Ectodermal cell (in vitro differentiated cells): ENCODE results near the gene TTC8.

Source experiments
- H3K27ac ChIP-seq: 2 replicates; pipeline ENCODE4 v1.7.0; 2013; ENCODE audit warnings: mild to moderate bottlenecking, low read depth, low read length; ENCODE audit not compliant: insufficient read depth, poor library complexity, severe bottlenecking
- H3K27me3 ChIP-seq: 2 replicates; pipeline ENCODE4 v1.7.0; 2013; ENCODE audit warnings: mild to moderate bottlenecking, low read length; ENCODE audit not compliant: insufficient read depth, control insufficient read depth, poor library complexity, severe bottlenecking
- H3K36me3 ChIP-seq: one replicate; pipeline ENCODE4 v1.7.0; 2013; ENCODE audit warnings: low read length; ENCODE audit not compliant: control insufficient read depth, insufficient read depth
- H3K4me1 ChIP-seq: one replicate; pipeline ENCODE4 v1.7.0; 2013; ENCODE audit warnings: low read length; ENCODE audit not compliant: control insufficient read depth, insufficient read depth
- H3K4me3 ChIP-seq: 2 replicates; pipeline ENCODE4 v1.7.0; 2013; ENCODE audit warnings: low read depth, low read length, control low read depth; ENCODE audit not compliant: insufficient read depth
- H3K9me3 ChIP-seq: 2 replicates; pipeline ENCODE4 v1.7.0; 2013; ENCODE audit warnings: mild to moderate bottlenecking, low read length, moderate library complexity; ENCODE audit not compliant: control insufficient read depth
- WGBS, 2 experiments: methylation state at CpG; one replicate each; pipeline ENCODE4 v1.1.7; 2013; ENCODE audit warnings: missing lambda C conversion rate in 2 of 2; 5-methylcytosine and 5-hydroxymethylcytosine counted together

TTC8 gene

GRCh38 chr14:88895116-88895515, 70.7 kb downstream of the TTC8 start:
- Histone ChIP-seq H3K27ac (no peak overlapping the region), H3K36me3 (no peaks in the 10 kb centered on the region), H3K4me3 (no peak overlapping the region), H3K4me1 (no peaks in the 10 kb centered on the region), H3K9me3 (no peaks in the 10 kb centered on the region), H3K27me3 (no peaks in the 10 kb centered on the region)
- WGBS, 2 experiments, result 97% methylated on average over 4 of the region's 4 CpGs

GRCh38 chr14:88901189-88901588, 76.7 kb downstream of the TTC8 start:
- WGBS, 2 experiments, result 90 to 96% methylated on average over 4 of the region's 4 CpGs

GRCh38 chr14:88901991-88902390, 77.5 kb downstream of the TTC8 start:
- WGBS, 2 experiments, result 80 to 87% methylated on average over 3 of the region's 3 CpGs
- no peaks in the 10 kb centered on the region for H3K36me3 ChIP-seq
- H3K9me3 ChIP-seq, result no peaks in the 10 kb centered on the region
- H3K27ac ChIP-seq, result no peak overlapping the region
- no peaks in the 10 kb centered on the region for H3K27me3 ChIP-seq
- H3K4me3 ChIP-seq, result no peak overlapping the region
- no peaks in the 10 kb centered on the region for H3K4me1 ChIP-seq

More at GRCh38 chr14:88901189-88901588, 76.7 kb downstream of the TTC8 start:
- H3K4me3 ChIP-seq, result no peak overlapping the region
- H3K27ac ChIP-seq, result no peak overlapping the region
- no peaks in the 10 kb centered on the region for H3K9me3 ChIP-seq
- no peaks in the 10 kb centered on the region for H3K36me3 ChIP-seq
- H3K27me3 ChIP-seq, result no peaks in the 10 kb centered on the region
- H3K4me1 ChIP-seq, result no peaks in the 10 kb centered on the region

GRCh38 chr14:88902850-88903249, 78.4 kb downstream of the TTC8 start:
- WGBS, 2 experiments, result 90 to 97% methylated on average over 1 of the region's 1 CpG
- Histone ChIP-seq H3K36me3 (no peaks in the 10 kb centered on the region), H3K4me1 (no peaks in the 10 kb centered on the region), H3K27me3 (no peaks in the 10 kb centered on the region), H3K27ac (no peak overlapping the region), H3K4me3 (no peak overlapping the region), H3K9me3 (no peaks in the 10 kb centered on the region)

- Histone ChIP-seq H3K4me3 (no peak overlapping the region), H3K4me1 (no peaks in the 10 kb centered on the region), H3K27ac (no peak overlapping the region), H3K36me3 (no peaks in the 10 kb centered on the region), H3K9me3 (no peaks in the 10 kb centered on the region), H3K27me3 (no peaks in the 10 kb centered on the region)
- 90 to 94% methylated on average over 3 of the region's 3 CpGs for WGBS, 2 experiments
Measured at GRCh38 chr14:88904206-88904647, 79.8 kb downstream of the TTC8 start.

- Histone ChIP-seq H3K4me1 (no peaks in the 10 kb centered on the region), H3K9me3 (no peaks in the 10 kb centered on the region), H3K27me3 (no peaks in the 10 kb centered on the region), H3K27ac (no peak overlapping the region), H3K4me3 (no peak overlapping the region), H3K36me3 (no peaks in the 10 kb centered on the region)
- WGBS, 2 experiments, result 87 to 92% methylated on average over 5 of the region's 5 CpGs
Measured at GRCh38 chr14:88904864-88905263, 80.4 kb downstream of the TTC8 start.

- Histone ChIP-seq H3K27me3 (no peaks in the 10 kb centered on the region), H3K36me3 (no peaks in the 10 kb centered on the region), H3K4me3 (no peak overlapping the region), H3K27ac (no peak overlapping the region), H3K4me1 (no peaks in the 10 kb centered on the region), H3K9me3 (no peaks in the 10 kb centered on the region)
- WGBS, 2 experiments, result 96 to 100% methylated on average over 1 of the region's 1 CpG
Measured at GRCh38 chr14:88908216-88908615, 83.8 kb downstream of the TTC8 start.

- Histone ChIP-seq H3K4me3 (no peak overlapping the region), H3K27me3 (no peaks in the 10 kb centered on the region), H3K9me3 (no peaks in the 10 kb centered on the region), H3K27ac (no peak overlapping the region), H3K36me3 (no peaks in the 10 kb centered on the region), H3K4me1 (no peaks in the 10 kb centered on the region)
- 85 to 86% methylated on average over 6 of the region's 6 CpGs for WGBS, 2 experiments
Measured at GRCh38 chr14:88910386-88910785, 85.9 kb downstream of the TTC8 start.

GRCh38 chr14:88911809-88912208, 87.4 kb downstream of the TTC8 start:
- Histone ChIP-seq H3K4me3 (no peak overlapping the region), H3K9me3 (no peaks in the 10 kb centered on the region), H3K27me3 (no peaks in the 10 kb centered on the region), H3K36me3 (no peaks in the 10 kb centered on the region), H3K4me1 (no peaks in the 10 kb centered on the region), H3K27ac (no peak overlapping the region)
- 88 to 92% methylated on average over 3 of the region's 4 CpGs for WGBS, 2 experiments

- Histone ChIP-seq H3K4me1 (no peaks in the 10 kb centered on the region), H3K36me3 (no peaks in the 10 kb centered on the region)
- 85 to 94% methylated on average over 4 of the region's 4 CpGs for WGBS, 2 experiments
Measured at GRCh38 chr14:88914956-88915355, 90.5 kb downstream of the TTC8 start.

GRCh38 chr14:88919502-88919901, 95.1 kb downstream of the TTC8 start:
- 85 to 91% methylated on average over 3 of the region's 3 CpGs for WGBS, 2 experiments
- Histone ChIP-seq H3K9me3 (no peaks in the 10 kb centered on the region), H3K27ac (no peak overlapping the region), H3K4me1 (no peaks in the 10 kb centered on the region), H3K27me3 (no peaks in the 10 kb centered on the region), H3K4me3 (no peak overlapping the region), H3K36me3 (no peaks in the 10 kb centered on the region)

More at GRCh38 chr14:88914956-88915355, 90.5 kb downstream of the TTC8 start:
- no peaks in the 10 kb centered on the region for H3K27me3 ChIP-seq
- H3K9me3 ChIP-seq, result no peaks in the 10 kb centered on the region
- H3K4me3 ChIP-seq, result no peak overlapping the region
- no peak overlapping the region for H3K27ac ChIP-seq
